HG03280 (cell line): ENCODE measurements around the gene CACNA1E.

Source experiments
- ATAC-seq: cut with Tn5 transposase; IDR thresholded peaks from one replicate; pipeline ENCODE4 v1.9.1; 2021; ENCODE audit warnings: mild to moderate bottlenecking, moderate library complexity; ENCODE audit not compliant: unreplicated experiment

The CACNA1E gene

DNA sequence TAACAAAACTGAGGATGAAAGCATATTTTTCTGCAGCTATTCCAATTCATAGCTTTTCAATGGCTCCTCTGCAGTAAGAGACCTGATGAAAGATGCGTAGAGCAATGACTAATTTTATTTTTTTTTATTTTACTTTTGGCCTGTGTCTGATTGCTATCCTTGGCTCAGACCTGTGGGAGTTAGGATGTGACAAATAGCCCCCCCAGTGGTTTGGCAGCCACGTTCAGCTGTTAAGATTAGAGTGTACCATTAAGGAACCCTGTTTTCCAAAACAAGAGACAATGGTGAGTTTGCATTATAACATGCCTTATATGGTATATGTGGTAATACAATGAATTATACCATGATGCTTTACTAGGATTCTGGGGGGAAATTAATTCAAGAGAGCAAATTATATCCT, 264.7 kb downstream of the CACNA1E start:
- no peak for ATAC-seq

DNA sequence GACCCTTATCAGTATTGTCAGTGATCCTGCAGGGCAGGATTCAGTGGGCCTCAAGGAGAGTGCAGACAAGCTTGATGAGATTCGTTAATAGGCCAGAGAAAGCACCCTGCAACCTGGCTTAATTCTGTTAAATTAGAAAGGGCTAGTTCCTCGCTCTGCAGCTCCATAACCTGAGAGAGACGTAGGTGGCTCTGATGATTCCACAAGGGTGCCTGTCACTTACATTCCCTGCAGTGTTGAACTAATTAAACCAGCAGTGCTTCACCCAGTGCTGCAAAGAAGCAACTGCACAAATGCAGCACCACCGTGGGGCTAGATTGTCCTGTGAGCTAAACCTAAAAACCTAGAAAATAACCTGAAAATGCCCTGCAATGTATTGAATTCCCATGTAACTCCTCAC, 270.8 kb downstream of the CACNA1E start:
- ATAC-seq = no peak

DNA sequence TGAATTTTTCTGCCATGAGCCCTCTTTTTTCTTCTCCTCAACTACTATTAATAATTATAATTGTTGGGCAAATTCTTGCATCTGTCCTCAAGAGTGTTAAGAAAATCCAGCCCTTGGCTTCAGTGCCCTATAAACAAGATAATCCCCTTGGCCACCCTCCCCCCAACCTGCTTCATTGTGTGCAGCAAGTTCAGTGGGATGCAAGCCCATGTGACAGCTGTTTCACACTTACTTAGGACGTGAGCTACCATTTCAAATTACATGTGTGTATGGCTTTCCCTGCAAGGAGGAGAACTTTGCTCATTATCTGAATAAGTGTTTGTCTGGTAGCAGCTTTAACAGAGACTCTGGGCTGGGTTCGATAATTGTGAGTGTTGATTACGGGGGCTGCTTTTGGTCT, 276.2 kb downstream of the CACNA1E start:
- ATAC-seq = no peak

DNA sequence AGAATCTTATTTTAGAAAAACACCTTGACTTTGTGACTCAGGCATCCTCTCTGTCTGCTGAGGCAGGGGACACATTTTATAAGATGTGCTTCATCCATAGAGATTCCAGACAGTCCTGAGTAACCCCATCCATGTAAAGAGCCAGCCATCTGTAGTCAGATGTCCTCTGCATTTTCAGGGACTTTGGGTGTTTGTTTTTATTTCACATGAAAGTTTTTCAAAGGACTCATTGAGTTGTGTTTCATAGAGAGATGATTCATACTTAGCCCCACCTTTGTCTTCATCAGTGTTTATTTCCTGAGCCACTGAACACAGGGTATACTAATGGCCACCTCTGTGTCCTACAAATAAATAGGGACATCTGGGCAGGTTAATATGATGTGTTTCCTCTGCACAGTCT, 280.4 kb downstream of the CACNA1E start:
- ATAC-seq = no peak

DNA sequence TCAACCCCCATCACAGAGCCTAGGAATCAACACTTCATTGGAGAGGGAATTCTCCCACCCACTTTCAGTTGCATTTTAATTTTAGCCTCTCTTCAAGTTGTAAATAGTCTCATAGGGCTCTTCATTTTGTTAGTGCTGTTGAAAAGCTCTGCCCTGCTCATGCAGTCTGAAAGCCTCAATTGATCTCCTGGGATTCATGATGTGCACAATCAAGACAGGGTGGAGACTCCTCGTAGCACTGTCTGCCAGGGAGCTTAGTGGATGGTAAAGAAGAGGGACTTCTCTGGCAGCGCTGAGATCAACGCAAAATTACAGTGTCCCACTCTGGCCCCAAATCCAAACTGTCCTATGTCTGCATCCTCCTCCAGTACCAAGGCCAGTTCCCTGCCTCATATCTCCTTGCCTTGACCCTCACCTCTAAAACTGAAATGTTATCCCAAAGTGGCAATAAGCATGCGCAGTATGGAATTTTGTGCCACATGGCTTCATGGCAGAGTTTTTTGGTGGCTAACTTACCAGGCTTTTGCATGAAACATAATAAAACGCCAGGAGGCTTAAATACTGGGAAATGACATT, 282.2 kb downstream of the CACNA1E start:
- ATAC-seq = no peak

DNA sequence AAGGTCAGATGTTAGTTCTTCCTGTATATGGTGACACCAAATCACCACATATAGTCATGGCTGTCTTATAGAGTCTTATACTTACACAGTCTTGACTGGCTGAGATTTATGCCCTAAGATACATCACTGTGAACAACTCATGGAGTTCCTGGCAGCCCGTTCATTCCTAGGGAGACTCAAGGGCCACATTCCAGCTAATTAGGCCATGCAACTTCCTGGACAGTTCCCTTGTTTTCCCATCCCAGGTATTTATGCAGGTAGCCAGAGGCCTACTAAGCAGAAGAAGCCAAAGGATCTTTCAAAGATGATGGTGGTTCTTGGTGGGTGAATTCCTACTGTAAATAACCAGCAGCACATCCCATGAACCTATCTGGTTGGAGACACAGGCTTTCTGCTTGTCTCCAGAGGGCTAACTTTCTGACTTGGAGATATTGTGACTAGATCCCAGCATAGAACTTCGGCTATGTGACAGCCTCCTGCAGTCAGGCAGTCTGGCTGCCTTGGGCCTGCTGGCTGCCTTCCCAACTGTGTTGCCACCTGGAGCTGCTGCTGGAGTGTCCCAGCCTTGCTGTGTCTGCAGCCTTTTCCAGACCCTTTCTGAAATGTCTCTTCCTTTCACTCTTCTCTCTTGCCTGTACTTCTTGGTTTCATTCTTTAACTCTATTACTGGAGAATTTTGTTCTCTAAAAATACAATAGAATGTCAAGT, 283.8 kb downstream of the CACNA1E start:
- no peak for ATAC-seq

DNA sequence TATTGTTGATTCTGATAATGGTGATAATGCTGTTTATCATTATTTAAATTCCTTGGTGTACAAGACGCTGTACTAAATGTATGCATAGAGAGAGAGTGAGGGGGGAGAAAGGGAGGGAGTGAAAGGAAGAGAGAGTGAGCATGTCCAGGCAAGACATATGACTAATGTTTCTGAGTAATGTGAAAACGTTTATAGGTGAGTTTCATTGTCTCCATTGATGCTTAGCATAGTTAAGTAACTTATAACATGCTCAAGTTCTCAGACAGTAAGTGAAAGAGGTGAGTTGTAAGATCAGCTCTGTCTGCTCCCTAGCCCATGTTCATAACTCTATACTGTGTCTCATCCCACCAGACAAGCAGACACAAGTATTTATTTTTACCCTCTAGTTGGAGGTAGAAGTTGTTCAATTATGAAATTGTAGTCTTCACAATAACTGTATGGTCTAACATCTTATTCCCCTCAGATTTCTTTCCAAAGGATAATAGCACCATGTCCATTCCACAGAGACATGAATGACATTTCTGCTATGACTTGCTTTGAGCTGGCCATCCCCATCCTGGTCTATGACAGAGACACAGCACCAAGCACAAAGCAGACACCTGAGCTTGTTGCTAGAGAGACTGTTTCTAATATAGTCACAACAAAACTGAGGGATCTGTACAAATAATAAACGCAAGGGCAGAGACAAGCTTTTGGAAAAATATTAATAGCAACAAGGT, 285.1 kb downstream of the CACNA1E start:
- ATAC-seq = peak; percentile 41

DNA sequence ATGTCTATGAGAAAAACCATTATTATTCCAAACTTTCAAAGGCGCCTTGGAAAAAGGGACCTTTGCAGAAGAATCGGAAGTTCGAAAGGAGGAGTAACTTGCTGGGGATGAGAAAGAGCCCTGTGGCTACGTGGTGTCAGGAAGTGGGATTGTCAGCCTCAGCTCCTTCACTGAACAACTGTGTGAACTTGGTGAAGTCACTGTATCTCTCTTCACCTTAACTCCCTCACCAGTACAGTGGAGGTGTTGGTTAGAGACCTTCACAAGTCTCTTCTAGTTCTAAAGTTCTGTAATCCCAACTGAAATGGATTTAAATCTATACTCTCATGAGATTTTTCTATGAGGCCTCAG, 285.6 kb downstream of the CACNA1E start:
- no peak for ATAC-seq

DNA sequence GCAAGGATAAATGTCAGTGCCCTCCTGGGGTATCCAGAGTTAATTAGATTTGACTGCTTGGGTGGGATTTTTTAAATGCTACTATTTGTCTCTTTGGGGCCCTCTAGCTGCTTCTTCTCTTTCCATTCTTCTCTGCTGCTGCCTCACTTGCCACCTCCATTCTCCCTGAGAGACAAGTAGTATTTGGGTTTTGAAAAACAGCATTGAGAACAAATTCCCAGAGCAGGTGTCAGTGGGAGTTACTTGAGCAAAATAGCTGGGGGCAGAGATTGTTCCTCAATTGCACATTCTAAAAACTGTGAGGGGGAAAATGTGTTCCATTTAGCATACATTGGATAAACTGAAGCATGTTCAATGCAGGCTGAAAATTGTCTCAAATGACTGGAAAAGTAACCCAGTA, 286.5 kb downstream of the CACNA1E start:
- no peak for ATAC-seq

DNA sequence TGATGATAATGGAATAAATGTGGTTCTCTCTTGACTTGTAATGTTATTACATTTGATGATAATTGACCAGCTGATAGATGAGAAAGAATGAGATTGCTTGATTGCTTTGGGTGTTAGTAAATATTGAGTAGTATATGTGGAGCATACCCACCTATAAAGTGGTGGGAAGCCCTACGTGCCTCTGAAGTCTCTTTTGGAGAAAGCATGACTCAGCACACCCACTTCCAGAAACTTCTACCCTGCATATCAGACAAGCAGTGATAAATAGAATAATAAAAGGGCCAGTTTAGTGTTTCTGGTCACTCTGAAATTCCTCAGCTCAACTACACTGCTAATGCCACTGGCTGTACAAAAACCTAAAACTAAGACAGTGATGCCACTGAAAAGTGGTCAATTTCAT, 289.4 kb downstream of the CACNA1E start:
- no peak for ATAC-seq

DNA sequence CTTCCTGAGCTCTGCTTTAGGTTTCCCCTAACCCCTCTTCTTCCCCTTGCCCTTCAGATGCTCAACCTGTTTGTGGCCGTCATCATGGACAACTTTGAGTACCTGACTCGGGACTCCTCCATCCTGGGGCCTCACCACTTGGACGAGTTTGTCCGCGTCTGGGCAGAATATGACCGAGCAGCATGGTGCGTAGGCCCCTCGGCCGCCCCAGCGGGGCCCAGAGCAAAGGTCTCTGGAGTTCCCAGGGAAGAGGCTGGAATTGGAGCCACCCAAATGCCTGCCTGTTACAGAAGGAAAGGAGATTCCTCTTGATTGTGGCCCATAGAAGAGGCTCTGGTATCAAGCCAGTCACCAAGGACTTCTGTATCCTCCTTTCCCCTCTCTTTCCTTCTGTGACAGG, 292.7 kb downstream of the CACNA1E start:
- ATAC-seq = no peak

DNA sequence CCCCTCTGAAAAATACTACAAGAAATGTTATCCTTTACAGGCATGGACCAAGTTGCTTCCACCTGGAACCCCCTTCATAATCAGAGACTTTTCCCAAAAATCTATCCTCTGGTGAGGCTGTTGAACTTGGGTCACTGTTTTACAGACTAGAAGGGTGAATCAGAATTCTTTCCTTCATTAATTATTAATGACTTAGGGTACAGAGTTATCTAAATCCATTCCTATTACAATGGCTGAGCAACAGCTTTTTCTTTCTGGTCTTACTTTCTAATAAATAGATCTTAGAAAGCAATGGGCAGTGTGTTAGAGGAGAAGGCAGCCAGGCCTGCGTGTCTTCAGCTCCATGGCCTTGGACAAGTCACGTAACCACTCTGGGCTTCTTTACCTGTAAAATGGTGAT, 294.0 kb downstream of the CACNA1E start:
- ATAC-seq = no peak

DNA sequence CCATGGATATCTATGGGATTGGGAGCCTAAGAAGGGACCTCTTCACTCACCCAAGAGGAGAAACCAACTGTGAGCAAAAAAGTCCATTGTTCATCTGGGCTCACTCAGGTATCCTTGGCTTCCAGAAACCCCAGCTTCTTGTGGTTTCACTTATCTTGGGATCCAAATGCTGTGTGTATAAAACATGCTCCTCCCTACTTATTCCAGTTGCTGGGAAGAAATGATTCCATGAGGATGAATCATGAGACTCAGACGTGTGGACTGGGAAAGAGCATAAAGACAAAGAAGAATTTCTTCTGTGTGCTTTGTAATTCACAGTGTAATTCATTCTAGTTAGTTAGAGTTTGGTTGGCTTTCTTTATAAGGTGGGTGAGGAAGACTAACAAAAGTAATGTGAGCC, 294.5 kb downstream of the CACNA1E start:
- no peak for ATAC-seq

DNA sequence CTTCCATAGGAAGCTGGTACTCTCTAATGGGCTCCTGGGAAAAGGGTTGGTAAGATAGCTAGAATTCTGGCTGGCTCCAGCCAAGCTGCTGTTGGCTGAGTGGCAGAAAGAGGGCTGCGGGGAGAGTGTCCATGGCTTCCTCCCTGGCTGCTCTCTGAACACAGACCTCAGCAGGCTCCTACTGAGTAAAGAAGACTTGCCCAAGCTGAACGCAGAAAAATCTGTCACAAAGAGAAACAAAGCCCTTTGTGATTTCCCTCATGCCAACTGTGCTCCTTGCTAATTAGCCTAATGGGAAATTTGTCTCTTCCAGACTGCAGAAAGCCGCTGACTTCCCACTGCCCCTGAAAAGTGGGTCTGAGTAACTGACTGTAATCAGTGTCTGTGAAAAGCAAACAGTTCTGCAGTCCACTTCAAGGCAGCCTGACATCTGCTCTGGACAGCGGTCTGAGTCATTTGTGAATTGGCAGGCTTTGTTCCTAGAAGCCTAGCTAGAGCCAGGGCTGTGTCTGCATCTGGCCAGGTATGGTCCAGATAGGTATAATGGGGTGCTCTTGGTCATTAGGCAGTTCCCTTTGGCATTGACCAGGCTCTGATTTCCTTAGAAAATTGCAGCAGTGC, 295.4 kb downstream of the CACNA1E start:
- ATAC-seq = no peak

DNA sequence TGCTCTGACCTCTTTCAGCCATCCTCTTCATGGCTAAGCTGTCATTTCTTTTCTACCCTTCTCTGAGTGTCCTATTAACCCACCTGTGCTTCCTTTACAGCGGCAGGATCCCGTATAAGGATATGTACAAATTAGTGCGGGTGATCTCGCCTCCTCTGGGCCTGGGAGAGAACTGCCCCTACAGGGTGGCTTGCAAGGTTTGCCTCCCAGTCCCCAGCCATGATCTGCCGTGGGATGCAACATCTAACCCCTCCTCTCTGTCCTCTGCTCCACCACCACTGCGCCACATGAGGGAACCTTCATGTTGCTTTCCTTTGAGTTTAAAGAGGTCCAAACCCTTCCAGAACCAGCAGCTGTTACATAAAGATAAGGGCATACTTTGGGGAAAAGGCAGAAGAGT, 296.0 kb downstream of the CACNA1E start:
- ATAC-seq = no peak

DNA sequence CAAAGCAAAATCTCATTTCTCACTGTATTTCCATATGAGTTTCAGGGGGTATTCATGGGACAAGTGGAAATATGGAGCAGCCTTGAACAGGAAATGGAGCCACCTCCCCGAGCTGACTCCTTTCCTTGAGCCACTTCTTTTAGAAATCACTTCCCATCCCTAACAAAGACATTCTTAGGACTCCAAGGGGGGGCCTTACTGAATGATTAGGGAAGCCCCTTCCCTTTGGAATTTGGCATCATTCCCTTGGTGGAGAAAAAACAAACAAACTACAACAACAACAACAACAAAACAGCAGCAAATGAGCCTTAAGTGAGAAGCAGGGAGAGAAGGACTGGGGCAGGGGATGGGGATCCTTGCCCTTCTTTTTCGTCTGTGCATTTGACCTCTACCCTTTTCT, 299.9 kb downstream of the CACNA1E start:
- ATAC-seq = no peak

DNA sequence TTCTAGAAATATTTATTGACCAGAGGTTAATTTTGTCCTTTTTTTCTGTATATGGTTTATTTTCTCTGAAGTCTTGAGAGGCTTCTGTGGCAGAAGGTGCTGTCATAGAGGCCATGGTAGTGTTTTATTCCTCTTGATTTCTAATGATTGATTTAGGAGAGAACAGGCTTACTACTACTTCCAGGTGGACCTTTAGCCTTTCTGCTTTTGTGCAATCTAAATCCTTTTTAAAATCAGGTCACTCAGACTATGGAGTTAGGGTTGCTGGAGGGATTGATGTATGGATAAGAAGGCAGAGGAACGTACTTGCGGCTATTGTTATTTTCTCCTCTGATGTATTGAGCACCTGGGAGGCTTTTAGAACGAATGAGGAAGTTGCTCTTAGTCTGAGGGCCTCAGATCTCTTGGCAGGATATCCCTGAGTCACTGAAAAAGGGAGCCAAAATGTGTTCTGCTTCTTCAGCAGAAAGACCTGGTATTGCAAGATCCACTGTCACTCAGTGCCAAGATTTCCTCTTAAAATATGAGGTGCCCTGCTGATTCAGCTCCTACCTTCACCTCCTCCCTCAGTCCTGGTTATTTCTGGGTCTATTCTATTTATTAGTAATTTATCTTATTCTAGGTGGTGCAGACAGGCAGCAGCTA, 300.8 kb downstream of the CACNA1E start:
- no peak for ATAC-seq

DNA sequence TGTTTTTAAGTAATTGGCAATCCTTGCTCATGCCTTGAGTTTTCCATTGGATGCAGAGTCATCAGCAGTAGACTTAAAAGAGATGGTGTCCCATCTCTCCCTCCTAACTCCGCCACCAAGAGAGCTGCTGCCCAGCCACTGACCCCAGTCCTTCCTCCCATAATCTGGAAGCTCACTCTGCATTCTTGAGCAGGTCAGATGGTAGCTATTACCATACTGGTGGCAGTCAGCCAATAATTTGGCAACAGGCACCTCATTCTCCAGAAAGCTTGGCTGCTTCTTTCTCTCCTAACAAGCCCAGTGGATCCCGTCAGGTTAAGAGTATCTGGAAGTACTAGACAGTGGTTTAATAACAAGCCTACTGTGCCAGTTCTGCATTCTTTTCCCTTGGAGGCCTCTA, 306.1 kb downstream of the CACNA1E start:
- ATAC-seq = no peak

DNA sequence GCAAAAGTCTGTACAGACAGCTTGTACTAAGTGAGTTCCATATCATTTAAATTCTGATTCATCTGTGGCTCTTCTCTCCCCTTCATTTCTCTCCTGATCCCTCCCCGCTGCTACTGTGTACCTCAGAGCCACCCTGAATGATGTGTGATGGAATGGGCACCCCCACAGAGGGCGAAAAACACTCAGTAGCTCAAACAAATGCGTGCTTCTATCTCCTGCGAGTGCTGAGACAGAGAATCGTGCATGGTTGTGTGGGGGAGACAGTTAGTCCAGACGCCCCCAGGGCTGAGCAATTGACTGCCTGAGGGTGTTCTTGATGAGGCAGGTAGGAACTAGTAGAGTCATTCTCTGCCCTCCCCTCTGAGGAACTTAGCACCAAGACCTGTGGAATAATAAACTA, 308.4 kb downstream of the CACNA1E start:
- no peak for ATAC-seq

DNA sequence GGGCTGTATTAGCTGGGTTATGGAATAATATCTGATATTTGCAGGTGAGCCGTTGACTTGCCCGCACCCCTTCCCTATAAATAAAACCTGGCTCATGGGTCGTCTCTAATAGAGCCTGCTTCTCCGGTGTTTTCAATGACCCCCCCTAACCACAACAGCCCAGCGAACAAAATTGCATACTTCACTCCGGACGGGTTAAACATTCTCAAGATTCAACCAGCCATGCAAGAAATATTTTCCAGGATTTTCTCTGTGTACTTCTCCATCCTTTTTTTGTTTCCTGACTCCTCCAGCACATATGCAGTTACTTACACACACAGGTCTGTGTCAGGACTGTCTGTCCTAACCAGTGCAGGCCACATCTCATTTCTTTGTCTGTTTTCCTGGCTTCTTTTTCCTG, 310.5 kb downstream of the CACNA1E start:
- no peak for ATAC-seq

DNA sequence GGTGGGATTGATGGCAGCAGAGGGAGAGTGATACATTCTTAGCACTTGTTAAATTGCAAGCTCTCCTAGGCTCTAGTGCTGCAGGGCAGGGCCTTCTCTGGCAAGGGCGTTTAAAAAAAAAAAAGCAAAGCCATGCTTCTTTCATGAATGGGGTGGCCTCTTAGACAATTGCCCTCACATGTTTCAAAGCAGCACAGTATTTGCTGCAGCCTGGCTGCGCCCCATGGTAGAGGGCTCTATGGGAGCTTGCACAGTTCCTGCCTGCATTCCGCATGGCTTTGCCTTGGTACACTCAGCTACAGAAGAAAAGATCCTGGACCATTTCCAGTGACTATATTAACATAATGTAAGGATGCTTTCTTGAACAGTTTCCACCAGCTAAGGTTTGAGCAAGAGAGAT, 311.0 kb downstream of the CACNA1E start:
- no peak for ATAC-seq
